ENCODE measurements around the gene PCBP3.

The PCBP3 gene

DNA sequence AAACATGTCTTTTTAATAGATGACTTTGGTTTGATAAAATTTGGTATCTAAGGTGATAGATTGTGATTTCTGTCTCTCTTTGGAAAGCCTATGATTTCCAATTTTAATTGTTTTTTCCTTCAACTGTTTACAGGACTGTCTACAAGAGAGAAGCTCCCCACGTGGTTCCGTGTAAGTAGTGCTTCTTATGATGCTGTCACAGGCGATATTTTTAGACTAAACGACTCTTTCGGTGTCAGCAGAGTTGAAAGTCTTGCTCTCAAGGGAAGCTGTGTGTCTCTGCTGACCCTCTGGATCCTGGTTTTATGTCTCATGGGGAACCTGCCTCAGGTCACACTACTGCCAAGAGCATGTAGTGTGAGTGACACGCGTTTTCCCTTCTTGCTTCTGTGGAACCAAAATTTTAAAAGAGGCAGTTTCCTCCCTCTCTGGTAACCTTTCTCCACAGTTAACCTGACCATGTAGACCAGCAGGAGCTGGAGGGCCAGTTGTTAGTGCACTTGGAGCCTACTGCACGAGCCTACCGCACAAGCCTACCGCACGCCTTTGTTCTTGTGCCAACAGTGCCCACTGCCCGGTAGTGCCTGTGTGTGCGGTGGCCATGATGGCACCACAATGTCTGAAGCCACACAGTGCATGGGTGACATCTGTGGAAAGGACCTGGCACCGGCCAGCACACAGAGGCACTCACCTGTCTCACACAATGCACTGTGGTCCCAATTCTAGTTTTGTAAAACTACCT, 91.9 kb downstream of the PCBP3 start:
- DNase-seq, result no peak

DNA sequence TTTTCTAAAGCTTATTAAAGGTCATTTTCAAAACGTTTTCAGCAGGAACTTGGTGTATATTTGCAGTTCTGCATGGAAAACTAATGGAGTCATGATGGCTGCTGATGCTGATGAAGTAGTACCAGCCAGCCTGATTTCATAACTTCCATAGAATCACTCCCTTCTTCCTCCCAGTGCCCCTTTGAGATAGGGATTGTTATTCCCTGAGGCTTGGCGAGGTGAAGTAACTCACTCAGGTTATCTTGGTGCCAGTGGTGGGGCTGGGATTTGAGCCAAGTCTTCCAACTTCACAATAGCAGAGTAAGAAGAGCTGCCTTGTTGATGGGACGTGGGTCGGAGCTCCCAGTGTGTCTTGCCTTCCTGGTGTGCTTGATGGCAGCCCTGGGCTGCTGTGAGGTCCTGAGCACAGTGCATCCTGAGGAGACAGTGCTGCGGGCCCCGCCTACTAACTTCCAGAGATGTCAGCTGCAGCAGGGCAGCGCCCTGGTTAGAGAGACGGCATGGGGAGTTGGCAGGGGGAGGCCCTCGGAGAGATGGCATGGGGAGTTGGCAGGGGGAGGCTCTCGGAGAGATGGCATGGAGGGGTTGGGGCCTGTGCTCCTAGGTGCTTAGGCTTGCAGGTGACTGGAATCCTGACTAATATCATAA, 92.6 kb downstream of the PCBP3 start:
- no peak for DNase-seq

DNA sequence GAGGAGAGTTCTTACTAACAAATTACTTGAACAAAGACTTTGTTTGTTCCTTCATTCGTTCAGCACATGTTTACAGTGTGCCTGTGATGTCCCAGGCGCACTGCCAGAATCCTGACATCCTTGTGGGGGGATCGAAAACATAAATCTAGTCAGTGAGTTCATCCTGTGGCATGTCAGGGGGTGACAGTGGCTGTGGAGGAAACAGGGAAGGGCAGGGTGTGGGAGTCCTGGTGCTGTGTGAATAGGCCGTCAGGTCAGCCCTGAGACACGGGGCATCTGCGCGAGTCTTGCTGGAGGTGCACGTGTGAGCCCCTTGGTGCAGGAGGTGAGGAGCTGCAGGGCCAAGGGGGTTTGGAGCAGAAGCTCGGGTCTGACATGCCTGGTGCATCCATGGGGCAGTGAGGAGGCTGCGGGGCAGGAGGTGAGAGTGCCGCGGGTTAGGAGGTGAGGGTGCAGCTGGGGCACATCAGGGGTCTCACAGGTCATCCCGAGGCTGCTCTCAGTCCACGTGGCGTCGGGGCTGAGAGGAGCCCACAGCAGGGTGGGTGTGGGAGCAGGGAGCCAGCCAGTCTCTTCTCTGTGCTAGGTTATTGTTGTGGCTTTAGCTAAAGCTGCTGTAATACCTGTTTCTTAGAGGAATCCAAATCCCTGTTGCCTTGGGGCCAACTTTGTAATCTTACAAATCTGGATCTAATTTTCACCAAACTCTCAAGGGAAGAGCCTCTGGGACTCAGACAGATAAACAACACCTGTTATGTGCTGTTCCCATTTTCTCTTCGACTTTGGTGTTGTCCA, 93.4 kb downstream of the PCBP3 start:
- no peak for DNase-seq

DNA sequence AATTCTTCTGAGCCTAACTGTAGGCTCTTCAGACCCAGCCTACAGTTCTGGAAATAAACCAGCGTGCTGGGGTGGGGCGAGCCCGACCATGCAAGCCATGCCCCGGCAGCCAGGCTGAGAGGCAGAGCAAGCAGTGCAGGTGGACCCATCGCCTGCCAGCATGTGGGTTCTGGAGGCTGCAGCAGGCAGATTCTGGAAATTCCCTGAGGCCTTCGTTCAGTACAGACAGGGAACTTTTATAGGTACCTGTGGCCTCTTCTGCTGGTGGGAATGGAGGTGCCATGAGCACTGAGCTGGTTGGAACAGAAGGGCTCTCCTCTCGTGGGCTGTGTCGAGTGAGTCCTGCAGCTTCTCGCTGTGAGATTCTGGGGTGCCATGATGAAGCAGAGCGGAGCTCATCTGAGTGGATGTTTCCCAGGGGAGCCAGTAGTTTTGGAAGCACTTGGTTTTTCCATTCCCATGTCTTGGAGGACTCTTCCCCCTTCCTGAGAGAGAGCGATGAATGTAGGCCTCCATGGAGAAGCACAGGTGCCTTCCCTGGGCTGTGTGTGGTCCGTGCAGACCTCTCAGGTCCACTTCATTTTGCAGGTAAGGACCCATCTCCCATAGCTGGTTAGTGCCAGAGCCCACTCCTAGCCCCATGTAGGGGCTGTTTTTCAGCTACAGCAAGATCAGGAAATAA, 94.1 kb downstream of the PCBP3 start:
- no peak for DNase-seq

- no peak for DNase-seq
These were observed 95.9 kb downstream of the PCBP3 start for GRCh38 chr21:45739218-45740087.

DNA sequence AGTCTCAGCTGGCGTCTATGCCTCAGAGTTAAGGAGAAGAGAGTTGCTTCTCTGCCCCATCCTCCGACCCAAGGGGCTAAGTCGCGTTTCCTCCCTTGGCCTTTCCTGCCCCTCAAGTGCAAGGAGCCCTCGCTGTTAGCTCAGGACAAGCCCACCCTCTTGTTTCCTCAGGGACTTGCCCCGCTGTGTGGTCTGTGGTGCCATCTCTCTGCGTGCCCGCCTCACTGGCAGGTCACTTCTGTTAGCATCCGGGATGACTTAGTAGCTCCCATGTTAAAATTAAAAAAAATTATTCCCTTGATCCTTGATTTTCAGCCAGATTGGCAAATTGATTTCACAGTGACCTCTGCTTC, 96.5 kb downstream of the PCBP3 start:
- DNase-seq, result no peak

DNA sequence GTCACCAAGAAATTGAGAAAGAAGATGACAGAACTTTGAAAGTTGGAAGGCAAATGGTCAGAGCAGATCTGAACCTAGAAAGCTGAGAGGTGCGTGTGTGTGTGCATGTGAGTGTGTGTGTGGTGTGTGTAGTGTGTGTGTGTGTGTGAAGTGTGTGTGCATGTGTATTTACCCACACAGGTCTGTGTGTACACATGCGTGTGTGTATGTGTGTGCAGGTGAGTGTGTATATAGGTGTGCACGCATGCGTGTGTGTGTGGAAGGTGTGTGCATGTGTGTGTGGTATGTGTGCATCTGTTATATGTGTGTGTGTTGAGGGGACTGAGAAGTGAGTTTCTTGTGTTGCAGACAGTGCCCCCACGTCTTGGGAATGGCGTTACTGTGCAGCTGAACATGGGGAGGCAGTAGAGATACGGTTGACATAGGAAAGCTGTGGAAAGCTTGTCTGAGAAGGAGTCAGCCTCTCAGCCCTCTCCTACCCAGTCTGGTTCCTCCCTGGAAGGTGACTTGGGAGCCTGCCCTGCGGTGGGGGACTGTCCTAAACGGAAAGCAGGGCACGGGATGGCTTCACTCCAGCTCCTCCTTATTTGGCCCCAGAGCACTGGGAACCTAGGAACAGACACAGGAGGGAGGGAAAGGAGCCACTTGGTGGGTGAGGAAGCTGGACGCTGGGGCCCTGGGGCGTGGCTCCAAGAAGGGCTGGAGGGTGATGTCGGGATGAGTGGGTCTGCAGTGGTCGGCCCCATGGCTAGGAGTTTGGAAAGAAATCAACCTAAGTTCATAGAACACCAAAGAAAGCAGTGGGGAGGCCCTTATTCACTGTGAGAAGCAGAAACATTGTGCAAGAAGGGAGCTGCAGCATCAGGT, 97.2 kb downstream of the PCBP3 start:
- no peak for DNase-seq

DNA sequence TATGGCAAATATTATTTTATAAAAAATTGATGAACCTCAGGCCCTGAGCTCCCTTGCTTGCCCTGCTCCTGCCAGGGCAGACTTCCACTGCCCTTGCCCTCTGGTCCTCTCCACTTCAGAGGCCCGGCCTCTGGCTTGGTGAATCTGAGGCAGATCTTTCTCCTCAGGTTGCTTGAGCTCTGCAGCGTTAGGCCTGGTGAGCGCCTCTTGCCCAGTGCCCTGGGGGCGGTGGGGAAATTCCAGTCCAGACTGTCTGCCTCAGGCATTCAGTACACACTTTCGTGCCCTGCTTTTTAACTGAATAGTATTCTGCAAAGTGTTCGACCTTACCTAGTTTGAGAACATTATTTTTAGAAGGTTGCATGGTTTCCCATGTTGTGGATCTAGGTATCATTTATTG, 98.2 kb downstream of the PCBP3 start:
- DNase-seq, result no peak

DNA sequence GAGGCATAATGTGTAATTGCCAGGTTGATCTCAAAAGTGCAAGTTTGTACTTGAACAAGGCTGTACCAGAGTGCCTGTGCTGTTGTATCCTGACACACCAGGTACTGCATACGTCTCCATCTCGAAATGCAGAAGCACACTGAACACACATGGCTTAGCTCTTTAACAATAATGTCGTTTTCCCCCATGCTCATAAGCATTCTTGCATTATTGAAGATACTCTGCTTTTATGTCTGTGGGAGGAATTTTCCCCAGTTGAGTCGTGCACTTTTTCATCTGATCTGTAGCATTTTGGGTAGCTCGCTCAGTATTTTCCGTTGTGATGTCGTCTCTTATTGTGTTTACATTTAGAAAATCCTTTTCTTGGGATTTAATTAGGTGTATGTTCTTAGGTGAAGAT, 98.7 kb downstream of the PCBP3 start:
- DNase-seq, result no peak

DNA sequence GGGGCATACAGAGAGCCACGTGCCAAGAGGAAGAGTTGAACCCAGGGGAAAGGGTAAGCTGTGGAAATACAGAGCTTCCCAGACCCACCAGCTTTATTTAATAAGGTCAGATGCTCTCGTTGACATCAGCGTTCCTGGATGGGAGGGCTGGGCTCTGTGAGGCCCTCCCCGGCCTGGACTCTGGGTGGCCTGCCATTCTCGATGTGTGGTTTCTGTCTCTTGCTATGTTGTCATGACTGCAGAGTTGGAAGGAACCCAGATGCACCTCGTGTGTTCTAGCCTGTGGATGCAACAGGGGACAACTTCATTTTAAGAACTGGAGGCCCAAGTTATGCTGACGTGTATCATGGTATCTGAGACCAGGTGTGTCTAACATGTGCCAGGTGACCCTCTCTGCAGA, 101.7 kb downstream of the PCBP3 start:
- DNase-seq, result no peak

DNA sequence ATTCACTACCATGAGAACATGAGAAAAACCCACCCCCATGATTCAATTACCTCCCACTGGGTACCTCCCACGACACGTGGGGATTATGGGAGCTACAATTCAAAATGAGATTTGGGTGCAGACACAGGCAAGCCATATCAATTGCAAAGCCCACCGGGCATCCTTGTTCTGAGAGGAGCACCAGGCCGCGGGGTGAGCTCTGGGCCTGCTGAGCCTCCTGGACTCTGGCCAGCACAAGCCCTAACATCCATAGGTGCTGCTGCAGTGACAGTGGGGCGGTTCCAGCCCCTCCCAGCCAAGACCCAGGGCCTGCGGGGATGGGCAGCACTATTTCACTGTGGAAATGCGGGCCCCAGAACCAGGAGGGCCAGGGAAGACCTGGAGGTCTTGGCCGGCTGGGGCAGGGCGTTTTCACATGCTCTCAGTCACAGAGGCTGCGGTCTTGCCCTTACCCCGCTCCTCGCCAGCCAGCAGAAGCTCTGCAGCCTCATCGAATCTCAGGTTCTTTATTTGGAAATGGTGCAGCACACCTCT, 103.8 kb downstream of the PCBP3 start:
- DNase-seq, result no peak

DNA sequence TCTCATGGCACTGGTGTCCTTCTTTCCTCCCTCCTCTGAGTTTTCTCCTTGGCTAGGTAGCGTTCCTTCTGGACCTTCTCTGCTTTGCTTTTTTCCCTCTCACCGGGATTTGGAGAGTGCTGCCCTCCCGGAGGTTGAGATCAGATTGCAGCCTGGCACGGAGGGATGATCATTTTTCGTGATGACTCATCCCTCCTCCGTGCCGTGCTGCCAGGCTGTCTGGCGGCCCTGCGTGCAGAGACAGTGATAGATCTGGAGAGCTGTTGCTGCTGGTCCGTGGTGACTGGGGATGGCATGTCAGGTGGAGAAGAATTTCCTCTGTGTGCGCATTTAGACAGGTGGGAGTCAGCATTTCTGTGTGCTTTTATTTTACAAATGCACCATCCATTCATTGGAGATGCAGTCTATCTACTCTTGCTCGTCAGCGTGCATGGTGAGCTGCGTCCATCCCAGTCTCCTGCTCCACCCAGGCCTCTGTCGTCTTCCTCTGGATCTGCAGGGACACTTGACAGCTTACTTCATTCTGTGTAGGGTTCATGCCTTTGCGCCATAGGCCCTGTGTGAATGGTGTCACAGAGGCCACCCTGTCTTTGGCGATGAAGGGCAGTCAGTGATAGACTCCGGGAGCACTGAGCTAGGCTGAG, 104.4 kb downstream of the PCBP3 start:
- peak; percentile 77 for DNase-seq

- no peak for DNase-seq
These were observed 105.1 kb downstream of the PCBP3 start for GRCh38 chr21:45748593-45748992.

DNA sequence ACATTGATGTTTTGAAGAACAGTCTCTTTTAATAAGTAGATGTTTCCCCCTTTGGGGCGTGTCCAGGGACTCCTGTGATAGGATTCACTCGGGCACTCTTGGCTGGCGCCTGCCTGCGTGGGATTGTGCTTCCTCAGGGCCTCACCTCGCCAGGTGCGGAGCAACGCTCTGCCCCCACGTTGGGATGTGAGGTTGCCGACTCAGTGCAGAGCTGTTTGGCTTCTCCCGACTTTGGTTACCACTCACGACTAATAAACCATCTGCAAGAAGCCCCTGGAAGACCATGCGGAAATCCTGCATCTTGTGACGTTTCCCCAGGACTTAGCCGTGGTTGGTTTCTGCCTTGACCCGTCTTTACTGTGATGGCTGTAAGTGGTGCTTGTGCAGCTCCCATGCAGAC, 106.4 kb downstream of the PCBP3 start:
- no peak for DNase-seq

GRCh38 chr21:45750936-45751335, 107.4 kb downstream of the PCBP3 start:
- DNase-seq, result no peak

GRCh38 chr21:45753445-45753844, 109.9 kb downstream of the PCBP3 start:
- DNase-seq, result no peak

DNA sequence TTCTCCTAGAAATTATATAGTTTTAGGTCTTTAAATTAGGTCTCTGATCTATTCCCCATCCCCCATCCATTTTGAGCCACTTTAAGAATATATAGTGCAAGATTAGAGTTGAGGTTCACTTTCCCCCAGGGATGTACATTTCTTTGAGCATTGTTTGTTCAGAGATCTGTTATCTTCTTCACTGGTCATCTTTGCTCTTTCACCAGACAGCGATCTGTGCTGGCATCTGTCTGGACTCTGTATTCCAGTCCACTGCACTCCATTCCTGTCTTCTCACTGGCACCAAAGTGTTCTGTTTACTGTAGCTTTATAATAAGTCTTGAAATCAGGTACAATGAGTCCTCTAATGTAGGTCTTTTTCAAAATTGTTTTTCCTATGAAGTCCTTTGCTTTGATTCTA, 112.5 kb downstream of the PCBP3 start:
- DNase-seq, result no peak

DNA sequence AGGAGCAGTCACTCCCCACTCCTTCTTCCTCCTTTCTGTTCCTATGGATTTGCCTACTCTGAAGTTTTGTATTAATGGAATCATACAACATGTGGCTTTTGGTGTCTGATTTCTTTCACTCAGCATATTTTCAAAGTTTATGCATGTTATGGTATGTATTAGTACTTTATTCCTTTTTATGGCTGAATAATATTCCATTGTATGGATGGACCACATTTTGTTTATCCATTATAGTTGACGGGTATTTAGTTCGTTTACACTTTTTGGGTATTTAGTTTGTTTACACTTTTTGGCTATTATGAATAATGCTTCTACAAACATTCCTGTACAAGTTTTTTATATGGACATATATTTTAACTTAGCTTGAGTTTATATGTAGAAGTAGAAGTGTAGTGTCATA, 113.1 kb downstream of the PCBP3 start:
- no peak for DNase-seq

- no peak for DNase-seq
These were observed 118.2 kb downstream of the PCBP3 start for GRCh38 chr21:45761704-45762103.

DNA sequence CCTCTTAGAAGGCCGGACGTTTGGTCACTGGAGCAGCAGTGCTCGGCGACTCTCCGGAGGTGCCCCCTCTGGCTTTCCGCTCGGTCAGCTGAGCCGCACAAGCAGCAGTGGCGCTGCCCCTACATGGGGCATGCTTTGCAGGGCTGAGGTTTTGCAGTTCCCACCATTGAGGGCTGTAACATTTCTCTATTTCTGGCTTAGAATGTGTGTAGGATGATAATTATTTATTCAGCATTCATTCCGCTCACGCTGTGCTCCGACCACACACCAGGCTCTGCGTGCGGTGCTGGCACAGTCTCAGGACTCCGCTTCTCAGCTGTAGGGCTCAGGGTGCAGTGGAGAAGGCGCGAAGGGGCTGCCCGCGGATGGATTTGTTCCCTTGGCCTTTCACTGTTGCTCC, 119.5 kb downstream of the PCBP3 start:
- DNase-seq, result no peak

DNA sequence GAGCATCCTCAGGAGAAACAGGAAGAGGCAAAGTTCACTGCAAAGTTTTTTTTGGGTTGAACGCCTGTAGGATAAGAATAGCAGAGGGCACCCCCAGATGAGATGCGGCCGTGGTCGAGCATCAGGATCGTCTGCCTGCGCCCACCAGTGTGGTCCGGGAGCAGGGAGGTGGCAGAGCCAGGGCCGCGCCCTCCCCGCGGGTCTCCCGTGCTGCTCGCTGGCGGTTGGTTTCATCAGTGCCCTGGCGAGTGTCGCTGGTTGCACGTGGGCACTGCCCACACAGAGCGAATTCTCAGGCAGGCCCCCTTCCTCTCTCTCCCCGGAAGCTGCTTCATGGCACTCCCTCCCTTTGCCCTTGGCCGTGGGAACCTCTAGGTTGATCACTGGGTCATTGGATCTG, 120.0 kb downstream of the PCBP3 start:
- no peak for DNase-seq
